GM10847 (cell line): Measurements from ENCODE around the gene KLK5.

Experiments used
- POLR2A ChIP-seq: IDR thresholded peaks from 2 replicates; pipeline ENCODE4 v1.6.1; 2011; ENCODE audit not compliant: insufficient read length; ENCODE audit errors: extremely low read depth

The KLK5 gene

GRCh38 chr19:50909240-50910070, 43.4 kb downstream of the KLK5 start:
- TF ChIP-seq POLR2A = no peak

- TF ChIP-seq POLR2A = no peak
Observed at GRCh38 chr19:50908336-50908735, 44.5 kb downstream of the KLK5 start.

GRCh38 chr19:50906217-50906616, 46.6 kb downstream of the KLK5 start:
- TF ChIP-seq POLR2A = no peak

DNA sequence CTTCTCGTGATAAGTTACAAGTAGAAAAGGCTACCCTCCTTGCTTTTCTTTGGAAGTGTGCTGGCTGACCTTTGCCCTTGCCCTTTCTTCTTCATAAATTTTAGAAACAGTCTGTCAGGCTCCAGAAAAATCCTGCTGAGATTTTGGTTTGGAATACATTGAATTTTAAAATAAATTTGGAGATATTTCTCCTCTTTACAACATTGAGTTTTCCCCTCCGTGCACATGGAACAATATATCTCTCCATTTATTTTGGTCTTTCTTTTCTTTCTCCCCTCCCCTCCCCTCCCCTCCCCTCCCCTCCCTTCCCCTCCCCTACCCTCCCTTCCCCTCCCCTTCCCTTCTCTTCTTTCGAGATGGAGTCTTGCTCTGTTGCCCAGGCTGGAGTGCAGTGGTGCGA, 50.2 kb downstream of the KLK5 start:
- no peak for TF ChIP-seq POLR2A

- TF ChIP-seq POLR2A = no peak
Observed at GRCh38 chr19:50899569-50899968, 53.3 kb downstream of the KLK5 start.

- TF ChIP-seq POLR2A = no peak
Observed at GRCh38 chr19:50898018-50898417, 54.8 kb downstream of the KLK5 start.

DNA sequence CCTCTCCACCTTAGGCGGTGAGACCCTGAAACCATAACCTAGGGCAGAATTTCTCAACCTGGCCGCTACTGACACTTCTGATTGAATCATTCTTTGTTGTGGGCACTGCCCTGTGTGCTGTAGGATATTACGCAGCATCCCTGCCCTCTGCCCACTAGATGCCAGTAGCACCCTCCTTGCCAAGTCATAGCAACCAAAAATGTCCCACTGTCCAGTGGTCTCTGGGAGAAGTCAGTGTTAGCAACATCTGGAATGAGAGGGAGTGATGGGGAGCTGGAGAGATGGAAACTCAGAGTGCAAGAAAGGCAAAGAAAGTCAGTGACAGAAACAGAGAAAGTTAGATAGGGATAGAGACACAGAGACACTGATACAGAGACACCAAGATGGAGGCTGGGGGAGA, 55.2 kb downstream of the KLK5 start:
- no peak for TF ChIP-seq POLR2A

DNA sequence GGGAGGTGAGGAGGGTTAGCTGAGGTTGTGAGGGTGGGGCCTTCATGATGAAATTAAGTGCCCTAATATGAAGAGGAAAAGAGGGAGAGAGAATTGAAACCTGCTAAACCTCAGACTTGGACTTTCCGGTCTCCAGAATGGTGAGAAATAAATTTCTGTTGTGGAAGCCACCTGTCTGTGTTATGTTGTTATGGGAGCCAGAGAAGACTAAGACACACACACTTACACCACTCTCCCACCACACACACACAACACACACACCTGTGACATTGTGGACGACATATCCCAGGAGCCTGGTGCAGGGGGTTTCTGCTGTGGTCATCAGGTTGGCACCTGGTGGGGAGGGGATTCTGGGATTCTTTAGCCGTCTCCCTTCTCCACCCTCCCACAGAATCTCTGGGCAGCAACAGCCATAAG, 55.6 kb downstream of the KLK5 start:
- no peak for TF ChIP-seq POLR2A

GRCh38 chr19:50896591-50897190, 56.1 kb downstream of the KLK5 start:
- no peak for TF ChIP-seq POLR2A

DNA sequence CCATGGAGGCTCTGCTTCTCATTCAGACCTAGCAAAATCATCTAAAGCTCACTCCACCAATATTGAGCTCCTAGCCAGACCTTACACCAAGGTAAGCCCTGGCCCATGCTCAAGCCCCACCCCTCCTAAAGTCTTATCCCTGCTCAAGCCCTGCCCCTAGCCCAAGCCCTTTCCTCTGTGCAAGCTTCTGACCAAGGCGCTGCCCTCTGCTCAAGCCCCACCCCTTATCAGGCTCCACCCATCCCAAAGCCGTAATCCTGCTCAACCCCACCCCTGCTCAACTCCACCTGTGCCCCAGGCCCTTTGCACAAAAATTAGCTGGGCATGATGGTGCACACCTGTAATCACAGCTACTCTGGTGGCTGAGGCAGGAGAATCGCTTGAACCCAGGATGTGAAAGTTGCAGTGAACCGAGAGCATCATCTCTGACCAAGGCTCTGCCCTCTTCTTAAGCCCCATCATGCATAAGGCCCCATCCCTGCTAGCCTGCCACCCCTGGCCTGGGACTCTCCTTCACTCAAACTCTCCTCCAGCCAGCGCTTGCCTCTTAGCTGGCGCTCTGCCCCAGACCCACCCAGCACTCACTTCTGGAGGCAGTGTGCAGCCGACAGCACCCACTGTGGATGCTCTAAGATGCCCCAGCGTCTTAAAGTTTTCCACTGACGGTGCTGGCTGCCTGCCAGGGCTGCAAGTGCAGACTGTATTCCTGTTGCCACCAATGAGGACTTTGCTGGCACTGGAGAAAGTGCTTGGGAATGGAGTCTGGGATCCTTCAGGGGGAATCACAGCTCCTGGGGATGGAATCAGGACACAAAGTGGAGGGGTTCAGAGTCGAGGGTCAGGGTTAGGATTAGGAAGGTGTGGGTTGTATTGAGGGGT, 58.1 kb downstream of the KLK5 start:
- TF ChIP-seq POLR2A = no peak
